Embryonic facial prominence (tissue), 1 donor: ENCODE data around the gene AMFR.

Source experiments
- DNase-seq: peaks from one replicate; pipeline ENCODE4 v3.0.0-alpha.2; 2016; ENCODE audit errors: extremely low spot score

The AMFR gene

DNA sequence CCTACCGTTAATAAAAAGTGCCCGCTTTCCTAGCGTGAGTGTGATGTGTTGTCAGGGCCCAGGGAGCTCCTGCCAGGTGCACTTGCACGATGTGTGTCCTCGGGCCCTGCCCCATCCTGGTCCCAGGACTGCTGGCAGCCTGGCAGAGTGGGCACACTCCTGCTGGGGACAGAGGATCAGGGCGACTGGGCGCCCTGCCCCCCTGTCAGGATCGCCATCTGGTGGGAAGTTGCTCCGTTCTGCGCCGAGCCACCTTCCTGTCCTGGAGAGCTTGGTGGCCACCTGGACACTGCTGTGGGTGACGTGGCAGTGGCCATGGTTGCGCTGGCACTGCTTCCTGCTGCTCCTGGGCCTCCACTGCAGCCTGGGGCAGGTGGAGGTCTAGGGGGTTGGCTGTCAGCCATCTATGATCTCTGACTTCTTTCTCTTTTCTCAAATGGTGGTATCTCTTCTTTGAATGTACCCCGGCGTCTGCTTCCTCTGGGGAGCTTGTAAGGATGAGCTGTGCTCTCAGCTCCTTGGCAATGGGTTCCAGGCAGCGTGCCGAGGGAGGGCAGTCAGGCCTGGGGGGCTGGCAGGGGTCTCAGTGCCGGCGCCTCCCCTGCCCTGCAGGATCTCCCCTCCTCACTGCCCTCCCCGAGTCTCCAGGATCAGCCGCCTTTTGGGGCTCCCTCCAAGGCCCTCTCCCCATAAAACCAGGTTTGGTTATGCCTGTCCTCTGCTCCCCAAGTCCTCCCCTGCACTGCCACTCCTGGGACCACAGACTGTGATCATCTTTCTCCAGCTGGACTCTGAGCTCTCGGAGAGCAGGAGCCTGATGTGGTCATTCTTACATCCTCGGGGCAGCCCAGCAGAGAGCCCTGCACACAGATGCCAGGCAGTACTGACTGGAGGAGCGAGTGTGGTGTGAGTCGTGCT, 76.9 kb downstream of the AMFR start:
- no peak for DNase-seq

DNA sequence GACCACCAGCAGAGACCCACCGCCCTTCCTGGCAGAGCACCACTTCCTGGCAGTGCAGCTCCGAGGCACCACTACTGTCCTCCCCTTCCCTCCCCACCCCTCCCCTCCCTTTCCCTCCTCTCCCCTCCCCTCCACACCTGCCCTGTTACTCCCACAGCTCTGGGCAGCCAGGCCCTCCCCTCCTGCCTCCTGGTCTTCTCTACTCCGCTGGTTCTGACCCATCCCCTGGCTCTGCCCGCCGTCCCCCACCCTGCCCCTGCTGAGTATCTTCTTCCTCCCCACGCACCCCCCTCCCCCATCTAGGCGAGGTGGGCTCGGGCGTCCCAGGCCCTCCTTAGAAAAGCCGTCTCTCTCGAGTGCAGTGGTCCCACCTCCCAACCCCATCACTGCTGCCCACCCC, 77.7 kb downstream of the AMFR start:
- no peak for DNase-seq

DNA sequence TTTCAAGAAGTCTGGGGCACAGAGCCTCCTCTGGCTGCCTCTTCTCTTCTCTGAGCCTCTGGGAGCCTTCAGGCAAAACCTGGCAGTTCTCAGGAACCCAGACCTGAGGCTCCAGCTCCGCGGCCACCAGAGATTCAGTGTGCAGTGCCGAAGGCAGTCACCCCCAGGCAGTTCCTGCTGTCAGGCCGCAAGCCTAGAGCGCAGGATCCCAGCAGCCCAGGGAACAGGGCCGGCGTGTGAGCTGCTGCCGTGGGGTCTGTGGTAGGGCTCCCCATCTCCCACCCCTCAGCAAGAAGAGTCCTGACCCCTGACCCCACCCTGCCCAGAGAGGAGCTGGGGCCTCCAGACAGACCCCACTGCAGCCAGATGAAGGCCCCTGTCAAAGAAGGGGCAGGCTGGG, 78.2 kb downstream of the AMFR start:
- no peak for DNase-seq

DNA sequence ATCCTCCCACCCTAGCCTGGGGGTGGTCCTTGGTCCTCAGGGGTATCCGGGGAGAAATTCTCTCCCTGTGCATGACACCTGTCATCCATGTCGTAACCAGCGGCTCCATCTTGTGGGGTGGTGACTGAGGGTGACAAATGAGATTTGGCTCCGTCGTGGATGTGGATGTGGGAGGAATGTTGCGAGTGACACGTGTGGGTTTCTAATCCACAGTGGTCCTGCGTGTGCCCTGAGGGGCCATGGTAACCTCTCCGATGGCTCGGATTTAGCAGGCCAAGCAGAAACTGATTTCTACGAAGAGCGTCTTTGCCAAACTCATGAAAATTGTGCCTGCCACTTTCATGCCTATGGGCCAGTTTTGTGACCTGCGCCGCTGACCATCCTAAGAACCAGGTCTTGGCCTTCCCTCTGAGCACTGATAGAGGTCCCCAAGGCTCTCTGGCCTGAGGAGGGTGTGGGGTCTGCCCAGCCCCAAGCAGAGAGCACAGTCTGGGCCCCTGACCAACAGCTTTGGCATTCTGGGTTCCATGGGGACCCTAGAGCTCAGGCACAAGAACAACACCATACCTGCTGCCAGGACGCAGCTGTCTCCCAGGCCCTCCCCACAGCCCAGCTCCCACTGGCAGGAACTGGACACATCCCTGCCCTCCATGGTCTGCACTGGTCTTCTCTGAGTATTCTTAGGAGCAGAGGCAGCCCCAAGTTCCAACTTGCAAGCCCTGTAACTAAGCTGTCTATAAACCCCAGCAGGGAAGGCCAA, 79.0 kb downstream of the AMFR start:
- DNase-seq, result no peak

DNA sequence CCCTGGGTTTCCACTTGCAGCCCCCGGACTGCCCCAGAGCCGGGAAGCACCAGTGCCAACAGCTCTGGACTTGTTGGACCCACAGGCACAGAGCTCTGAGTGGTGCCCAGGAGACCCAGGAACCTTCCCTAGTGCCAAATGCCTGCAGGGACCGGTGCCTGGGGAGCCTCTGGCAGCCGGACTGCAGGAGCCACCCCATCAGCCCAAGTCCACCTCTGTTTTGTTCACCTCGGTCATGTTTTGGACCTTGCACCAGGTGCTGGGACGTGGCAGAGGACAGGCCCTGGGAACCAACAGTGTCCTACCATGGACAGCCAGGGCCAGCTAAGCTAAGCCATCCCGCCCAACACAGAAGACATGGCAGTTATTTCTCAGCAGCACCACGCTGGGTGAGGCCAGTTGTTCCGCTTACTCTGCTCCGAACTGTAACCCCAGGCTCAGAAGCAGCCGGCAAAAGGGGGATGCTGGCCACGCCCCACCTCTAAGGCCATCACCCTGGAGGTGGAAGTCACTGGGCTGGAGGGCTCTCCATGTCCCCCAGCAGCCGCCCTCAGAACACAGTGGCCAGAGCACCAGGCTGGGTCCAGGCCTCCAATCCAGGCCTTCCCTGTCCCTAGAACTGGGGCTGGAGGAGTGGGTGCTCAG, 79.8 kb downstream of the AMFR start:
- no peak for DNase-seq

DNA sequence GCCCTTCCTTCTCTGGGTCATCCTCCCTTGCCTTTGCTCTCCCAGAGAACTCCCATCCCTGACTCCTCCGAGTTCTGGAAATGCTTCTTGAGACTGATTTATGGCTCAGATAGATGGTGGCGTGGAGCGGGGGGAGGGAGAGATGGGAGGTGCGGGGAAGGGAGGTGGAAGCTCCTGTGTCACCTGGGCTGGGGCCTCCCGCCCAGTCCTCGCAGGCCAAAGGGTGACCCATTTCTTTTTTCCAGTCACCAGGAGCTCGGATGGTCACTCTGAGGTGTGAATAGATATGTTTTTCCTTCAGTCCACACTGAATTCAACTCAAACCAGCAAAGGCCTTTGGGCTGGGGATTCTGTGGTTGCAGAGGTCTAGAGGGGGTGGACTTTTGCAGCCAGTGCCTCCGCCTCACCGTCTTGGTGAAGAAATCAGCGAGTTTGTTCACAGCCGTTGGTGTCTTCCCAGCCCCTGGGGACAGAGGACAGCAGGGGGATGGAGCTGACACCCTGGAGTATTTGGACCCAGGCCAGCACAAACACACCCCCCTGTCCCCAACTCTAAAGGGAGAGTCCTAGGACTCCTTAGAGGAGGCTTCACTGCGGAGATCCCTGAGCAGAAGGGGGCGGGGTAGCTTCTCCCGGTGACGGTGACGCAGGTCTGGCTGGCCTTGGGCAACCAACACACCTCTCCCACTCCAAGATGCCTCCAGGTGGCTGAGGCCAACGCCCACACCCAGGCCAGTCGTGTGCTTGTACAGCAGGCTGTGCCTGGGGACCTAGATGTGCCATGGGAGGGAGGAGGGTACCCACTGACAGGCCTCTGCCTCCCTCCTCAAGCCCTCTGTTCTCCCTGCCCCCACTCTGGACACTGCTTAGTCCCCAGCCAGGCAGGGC, 80.6 kb downstream of the AMFR start:
- no peak for DNase-seq

DNA sequence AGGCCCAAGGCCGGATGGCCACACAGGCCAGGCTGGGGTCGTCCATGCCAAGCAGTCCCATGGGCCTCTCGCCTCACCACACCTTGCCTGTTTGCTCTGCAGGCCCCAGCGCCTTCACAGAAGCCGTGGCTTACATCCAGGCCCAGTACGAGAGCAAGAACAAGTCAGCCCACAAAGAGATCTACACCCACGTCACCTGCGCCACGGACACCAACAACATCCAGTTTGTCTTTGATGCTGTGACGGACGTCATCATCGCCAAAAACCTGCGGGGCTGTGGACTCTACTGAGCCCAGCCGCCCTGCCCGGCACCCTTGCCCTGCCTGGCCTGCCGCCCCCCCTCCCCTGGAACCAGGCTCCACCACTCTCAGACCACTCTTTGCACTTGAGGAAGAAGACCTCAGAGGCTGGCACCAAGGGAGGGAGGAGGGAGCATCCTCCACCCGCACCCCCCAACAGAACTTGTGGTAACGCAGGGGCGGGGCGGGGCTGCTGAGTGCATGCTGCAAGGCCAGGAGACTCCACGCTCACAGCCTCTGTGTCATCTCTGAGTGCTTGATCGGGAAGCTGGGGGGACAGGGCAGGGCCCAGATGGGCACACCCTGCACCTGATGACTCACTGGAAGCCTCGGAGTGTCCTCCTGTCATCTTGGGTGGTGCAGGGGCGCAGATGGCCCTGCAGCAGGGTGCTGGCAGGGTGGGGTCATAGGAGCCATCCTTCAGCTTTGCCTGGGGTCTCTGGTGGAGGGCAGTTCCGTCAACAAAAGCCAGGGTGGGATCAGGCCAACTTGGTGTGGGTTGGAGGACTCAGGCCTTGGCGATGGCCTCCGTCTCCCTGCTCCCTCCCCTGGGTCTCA, 81.5 kb downstream of the AMFR start:
- no peak for DNase-seq

DNA sequence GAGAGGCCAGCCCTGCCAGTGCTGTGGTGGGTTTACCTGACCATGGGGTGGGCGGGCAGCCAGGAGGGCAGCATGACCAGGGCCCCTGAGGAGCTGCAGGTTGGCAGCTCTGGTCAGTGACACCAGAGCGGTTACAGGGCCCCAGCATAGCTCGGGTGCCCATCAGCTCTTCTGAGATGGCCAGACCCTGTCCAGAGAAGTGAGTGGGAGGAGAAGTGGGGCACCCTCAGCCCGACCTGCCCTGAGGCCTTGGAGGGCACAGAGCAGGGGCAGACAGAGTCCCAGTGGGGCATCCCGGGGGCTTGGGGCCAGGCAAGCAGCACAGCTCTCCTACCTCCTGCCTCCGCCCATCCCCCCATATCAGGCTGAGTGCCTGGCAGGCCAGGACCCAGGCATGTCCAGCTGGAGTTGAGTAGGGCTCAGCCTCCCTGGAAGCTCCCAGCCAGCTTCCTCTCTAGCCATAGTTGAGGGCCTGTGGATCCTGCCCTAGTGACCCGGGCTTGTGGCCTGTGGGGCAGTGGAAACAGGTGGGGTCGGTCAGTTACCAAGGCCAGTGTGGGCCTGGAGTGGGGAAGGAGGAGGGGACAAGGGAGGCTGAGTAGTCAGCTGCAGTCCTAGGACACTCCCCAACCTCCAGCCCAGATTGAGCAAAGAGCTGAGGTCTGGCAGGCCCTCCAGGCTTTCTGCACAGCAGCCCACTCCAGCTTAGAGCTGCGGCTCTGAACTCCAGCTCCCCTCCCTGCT, 83.5 kb downstream of the AMFR start:
- no peak for DNase-seq

DNA sequence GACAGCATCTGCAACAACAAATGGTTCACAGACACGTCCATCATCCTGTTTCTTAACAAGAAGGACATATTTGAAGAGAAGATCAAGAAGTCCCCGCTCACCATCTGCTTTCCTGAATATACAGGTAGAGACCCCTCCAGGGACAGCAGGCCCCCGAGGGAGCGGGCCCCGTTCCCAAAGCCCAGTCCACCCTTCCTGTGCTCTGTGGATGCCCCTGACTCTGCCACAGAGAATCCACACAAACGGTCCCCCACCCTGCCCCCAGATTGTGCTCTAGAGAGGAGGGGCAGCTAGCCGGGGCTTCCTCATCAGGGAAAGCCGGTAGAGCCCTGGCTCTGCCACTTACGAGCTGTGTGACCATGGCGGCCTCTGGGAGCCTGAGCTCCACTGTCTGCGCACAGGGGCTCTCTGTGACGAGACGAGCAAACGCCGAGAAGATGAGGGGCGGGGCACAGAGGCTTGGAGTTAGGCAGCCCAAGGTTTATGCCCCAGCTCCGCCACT, 84.4 kb downstream of the AMFR start:
- DNase-seq, result no peak

DNA sequence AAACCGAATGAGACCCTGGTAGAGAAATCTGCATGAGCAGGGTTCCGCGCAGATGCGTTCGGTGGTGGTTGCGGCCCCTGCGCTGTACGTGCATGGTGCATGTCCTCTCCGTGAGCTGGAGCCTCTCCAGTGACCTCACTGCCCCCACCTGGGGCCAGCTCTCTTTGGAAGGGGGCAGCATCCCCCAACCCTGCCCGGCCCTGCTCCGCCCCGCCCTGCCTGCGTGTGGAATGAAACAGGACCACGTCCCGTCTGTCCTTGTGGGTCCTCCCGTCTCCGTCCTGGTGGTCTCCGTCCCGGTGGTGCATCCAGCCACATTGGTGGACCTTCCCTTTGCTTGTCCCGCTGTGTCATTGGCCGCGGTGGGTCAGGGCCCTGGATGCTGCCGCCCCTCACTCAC, 84.9 kb downstream of the AMFR start:
- no peak for DNase-seq

DNA sequence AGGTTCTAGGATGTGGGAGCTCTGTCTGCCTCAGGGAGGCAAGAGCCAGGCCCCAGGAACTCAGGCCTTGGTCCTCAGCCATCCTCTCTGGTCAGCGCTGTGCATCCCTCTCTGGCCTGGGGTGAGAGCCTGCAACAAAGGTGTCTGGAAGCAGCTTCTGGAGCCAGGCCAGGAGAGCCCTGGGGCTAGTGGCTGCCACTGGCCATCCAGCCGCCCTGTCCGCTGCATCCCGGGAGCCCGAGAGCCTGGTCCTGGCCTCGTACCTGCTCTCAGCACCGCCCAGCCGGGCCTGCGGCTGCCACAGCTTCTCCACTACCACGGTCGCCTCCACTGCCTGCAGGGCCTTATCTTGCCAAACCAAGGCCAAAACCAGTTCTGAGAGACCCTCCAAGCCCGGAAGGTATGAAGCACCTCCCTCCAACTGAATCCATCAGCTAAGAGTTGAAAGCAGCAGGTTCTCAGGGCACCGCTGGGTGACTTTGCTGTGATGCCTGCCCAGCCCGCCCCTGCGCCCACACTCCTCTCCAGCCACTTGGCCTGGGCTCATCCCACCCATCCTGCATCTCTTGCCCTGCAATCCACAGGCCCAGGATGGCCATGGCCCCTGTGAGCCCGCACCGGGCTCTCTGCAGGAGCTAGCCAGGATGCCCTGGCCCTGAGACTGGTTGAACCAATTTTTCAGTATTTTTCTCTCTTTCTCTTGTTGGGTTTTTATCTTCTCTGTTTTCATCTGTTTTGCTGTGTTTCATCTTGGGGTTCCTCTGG, 85.7 kb downstream of the AMFR start:
- DNase-seq, result no peak

DNA sequence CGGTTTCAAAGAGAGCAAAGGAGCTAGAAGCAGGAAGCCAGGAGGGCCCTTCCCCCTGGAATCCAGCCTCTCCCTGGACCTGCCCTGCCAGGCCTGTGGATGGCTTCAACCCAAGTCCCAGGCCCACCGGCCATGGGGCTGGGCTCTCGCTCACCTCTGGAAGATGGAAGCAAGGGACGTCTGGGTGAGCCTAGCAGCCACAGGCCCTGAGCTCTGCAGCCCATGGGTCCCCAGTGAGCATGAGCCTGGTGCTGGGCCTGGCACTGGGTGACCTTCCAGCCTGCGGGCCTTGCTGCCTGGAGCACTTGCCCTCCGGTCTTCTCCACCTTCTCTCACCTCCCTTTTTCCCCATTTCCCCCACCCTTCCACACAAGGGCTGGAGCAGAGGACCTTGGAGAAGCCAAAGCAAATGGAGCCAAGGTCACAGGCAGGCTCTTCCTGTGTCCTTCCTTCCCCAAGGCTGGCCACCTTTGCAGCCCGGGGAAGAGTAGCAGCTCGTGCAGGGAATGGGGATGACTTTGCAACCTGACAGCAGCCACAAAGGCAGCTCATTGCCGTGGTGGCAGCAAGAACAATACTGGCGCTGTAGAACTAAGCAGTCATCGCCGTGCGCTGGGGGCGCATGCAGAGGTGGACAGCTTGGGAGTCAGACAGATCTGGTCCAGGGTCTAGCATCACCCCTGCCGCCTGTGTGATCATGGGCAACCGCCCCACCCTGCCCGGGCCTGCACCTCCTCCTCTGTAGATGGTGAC, 86.6 kb downstream of the AMFR start:
- DNase-seq, result no peak

DNA sequence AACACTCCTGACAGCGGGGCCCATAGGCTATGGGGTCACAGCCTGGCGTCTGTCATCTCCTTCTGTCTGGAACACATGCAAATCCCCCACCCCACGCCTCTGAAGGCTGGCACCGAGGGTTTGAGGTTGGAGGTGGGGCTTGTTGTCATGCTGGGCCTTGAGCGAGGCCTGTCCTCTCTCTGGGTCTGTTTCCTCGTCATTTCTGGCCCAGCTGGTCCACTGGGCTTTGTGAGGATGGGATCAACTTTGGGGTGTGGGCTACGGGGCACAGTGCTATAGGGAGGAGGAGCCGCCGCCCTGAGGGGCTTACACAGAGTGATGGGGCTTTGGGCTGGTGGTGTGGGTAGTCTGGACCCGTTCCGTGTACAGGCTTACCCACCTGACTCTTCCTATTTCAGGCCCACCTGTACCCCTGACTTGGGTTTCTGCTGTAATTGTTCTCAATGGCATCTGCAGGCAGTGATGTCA, 87.5 kb downstream of the AMFR start:
- DNase-seq, result no peak

DNA sequence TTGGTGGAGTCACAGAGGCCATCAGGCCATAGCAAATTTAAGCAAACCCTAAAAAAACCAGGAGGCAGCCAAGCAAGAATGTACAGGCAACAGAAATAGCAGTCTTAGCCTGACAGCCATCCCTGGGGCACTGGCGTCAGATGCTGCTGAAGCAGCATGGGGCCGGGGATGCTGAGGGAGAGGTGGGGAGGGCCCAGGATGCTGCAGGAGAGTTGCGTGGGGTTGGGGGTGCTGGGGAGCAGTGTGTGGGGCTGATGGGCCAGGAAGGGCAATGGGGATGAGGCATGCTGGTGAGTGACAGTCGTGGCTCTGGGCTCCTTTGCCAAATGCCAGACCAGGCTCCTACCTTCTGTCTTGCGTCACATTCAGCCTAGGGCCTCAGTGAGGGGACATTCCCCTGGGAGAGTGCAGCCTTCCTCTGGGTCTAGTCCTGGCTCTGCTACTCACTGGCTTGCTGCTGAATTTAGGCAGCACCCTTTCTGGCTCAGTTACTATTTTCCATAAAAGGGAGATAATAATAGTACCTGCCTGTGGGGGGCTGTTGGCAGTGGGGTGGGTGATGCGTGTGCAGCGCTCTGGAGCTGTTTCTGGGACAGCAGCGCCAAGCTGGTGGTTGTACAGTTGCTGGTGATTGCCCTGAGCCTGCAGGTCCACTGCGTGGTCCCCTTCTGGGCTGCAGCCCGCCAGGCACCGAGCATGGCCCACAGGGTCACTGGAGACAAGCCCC, 88.1 kb downstream of the AMFR start:
- DNase-seq, result no peak

DNA sequence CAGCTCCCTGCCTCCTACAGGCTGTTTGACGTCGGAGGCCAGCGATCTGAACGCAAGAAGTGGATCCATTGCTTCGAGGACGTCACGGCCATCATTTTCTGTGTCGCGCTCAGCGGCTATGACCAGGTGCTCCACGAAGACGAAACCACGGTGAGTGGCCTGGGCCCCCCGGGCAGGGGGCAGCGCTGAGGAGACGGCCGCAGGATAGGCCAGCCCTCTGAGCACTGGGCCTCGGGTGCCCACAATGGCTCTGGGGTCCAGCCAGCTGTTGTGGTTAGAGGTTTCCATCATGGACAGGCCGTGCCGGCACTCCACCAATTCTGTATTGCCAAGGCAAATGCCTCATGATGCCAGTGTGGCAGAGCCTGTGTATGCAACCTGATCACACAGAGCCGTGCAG, 88.6 kb downstream of the AMFR start:
- DNase-seq, result no peak

DNA sequence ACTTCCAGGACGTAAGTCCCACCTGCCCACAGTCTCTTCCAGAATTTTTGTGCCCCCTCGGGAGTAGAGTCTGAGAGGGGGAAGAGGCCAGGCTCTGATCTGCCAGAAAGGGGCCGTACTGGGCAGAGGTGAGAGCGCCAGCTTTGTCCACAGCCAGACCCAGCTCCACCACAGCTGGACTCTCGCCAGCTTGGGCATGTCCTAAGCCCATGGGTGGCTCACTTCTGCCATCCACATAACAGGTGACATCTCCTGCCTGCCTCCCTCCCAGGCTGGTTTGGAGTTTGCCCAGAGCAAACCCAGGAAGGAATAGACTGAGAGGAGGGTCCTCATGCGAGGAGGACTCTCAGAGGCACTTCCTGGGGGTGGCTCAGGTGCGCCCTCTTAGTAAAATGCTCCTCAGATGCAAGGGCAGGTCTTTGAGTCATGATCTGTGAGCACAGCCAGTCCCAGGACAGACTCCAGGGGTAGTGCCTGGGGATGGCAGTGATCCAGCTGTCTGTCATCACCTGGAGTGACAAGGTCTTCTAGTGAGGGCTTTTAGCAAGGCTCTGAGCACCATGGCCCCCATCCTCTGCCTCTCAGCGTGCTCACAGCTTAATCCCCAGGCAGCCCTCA, 89.2 kb downstream of the AMFR start:
- no peak for DNase-seq

DNA sequence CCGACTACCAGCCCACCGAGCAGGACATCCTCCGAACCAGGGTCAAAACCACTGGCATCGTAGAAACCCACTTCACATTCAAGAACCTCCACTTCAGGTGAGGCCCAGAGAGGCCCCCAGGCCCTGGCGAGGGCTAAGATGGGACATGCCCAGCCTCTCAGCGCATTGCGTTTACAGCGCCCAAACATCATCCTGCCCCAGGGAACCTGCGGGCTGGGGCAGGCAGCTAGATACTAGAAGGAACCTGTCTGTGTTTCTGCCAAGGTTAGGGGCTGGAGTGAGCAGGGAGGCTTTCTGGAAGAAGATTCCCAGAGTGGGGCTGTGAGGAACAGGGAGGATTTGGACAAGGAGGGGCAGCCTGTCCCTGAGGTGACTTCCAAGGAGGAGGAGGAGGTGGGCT, 90.6 kb downstream of the AMFR start:
- no peak for DNase-seq
